GM12875 (cell line): Measurements from ENCODE around the gene TPPP.

ENCODE experiments used
- H3K4me3 ChIP-seq: one replicate; pipeline ENCODE4 v1.5.1; 2011; ENCODE audit warnings: low read depth, low read length, control low read depth
- CTCF ChIP-seq: IDR thresholded peaks from 2 replicates; pipeline ENCODE4 v1.5.1; 2011; ENCODE audit warnings: low read depth, mild to moderate bottlenecking, control low read depth, inconsistent platforms, low read length, moderate library complexity, borderline replicate concordance; ENCODE audit not compliant: insufficient read depth

Gene TPPP

GRCh38 chr5:621341-621761 is 71.8 kb downstream of the TPPP start:
- H3K4me3 ChIP-seq: no peak overlapping the region
- no peak for TF ChIP-seq CTCF

GRCh38 chr5:620586-621180 is 72.5 kb downstream of the TPPP start:
- no peak overlapping the region for H3K4me3 ChIP-seq
- TF ChIP-seq CTCF: no peak

GRCh38 chr5:620152-620551 is 73.0 kb downstream of the TPPP start:
- no peak overlapping the region for H3K4me3 ChIP-seq
- TF ChIP-seq CTCF: no peak

- TF ChIP-seq CTCF: no peak
Measured at GRCh38 chr5:619444-619843, 73.7 kb downstream of the TPPP start.

GRCh38 chr5:618450-618849 is 74.7 kb downstream of the TPPP start:
- TF ChIP-seq CTCF: no peak
- H3K4me3 ChIP-seq: no peak overlapping the region

More at GRCh38 chr5:619444-619843, 73.7 kb downstream of the TPPP start:
- H3K4me3 ChIP-seq: no peak overlapping the region

GRCh38 chr5:617896-618295 is 75.3 kb downstream of the TPPP start:
- no peak for TF ChIP-seq CTCF
- no peak overlapping the region for H3K4me3 ChIP-seq

- peak; percentile 27; the same call in 1 of the 2 replicates for TF ChIP-seq CTCF
- no peak overlapping the region for H3K4me3 ChIP-seq
Measured at GRCh38 chr5:616484-617039, 76.6 kb downstream of the TPPP start.
